ENCODE measurements around the gene PPP1R14B. TPM values are rescaled to one million over a fixed set of nuclear protein-coding genes. Genes with fewer than 3 reads are reported as not detected.
A peak's percentile ranks its signal among the peaks of the same experiment; 100 is the strongest.

Gene PPP1R14B
- total RNA-seq, 4 donors from 2014 or later = 9.5 to 63.4 (median 28.3) TPM

- intact Hi-C loops (cut with DNase I; ENCODE audit: low total_unique reads) = no loop called here
- no peak overlapping the region for H3K4me3 ChIP-seq
- no peaks in the 10 kb centered on the region for H3K36me3 ChIP-seq
- TF ChIP-seq CTCF (IDR thresholded peaks at IDR 0.05) (no peak), POLR2A (IDR thresholded peaks at IDR 0.05) (no peak)
- no peak overlapping the region for H3K27ac ChIP-seq
- H3K4me1 ChIP-seq = peaks cover 0 to 19% of the 10 kb centered on the region in 2 donors
- no peaks in the 10 kb centered on the region for H3K27me3 ChIP-seq
- DNase-seq = no peak
- no peaks in the 10 kb centered on the region for H3K9me3 ChIP-seq
Measured at GRCh38 chr11:64222651-64223000, 24.1 kb downstream of the PPP1R14B start.

GRCh38 chr11:64220798-64221197 is 25.9 kb downstream of the PPP1R14B start:
- DNase-seq = peak in 1 of 2 donors; percentile 20
- Histone ChIP-seq H3K4me1 (peaks cover 0 to 9% of the 10 kb centered on the region in 2 donors), H3K27me3 (no peaks in the 10 kb centered on the region), H3K27ac (no peak overlapping the region), H3K36me3 (no peaks in the 10 kb centered on the region), H3K9me3 (no peaks in the 10 kb centered on the region), H3K4me3 (no peak overlapping the region)
- intact Hi-C loops (cut with DNase I; ENCODE audit: low total_unique reads) = no loop called here
- TF ChIP-seq CTCF (IDR thresholded peaks at IDR 0.05) (no peak), POLR2A (IDR thresholded peaks at IDR 0.05) (no peak)

GRCh38 chr11:64220271-64220670 is 26.5 kb downstream of the PPP1R14B start:
- TF ChIP-seq POLR2A (IDR thresholded peaks at IDR 0.05) = no peak
- no peak for TF ChIP-seq CTCF (IDR thresholded peaks at IDR 0.05)
- Histone ChIP-seq H3K36me3 (no peaks in the 10 kb centered on the region), H3K4me1 (peaks cover 0 to 4% of the 10 kb centered on the region in 2 donors), H3K27ac (no peak overlapping the region), H3K9me3 (no peaks in the 10 kb centered on the region), H3K4me3 (no peak overlapping the region), H3K27me3 (no peaks in the 10 kb centered on the region)
- intact Hi-C loops (cut with DNase I; ENCODE audit: low total_unique reads) = no loop called here
- DNase-seq = no peak

GRCh38 chr11:64219755-64220154 is 27.0 kb downstream of the PPP1R14B start:
- no peak overlapping the region for H3K4me3 ChIP-seq
- DNase-seq = peak in 1 of 2 donors; percentile 19
- no peak overlapping the region for H3K27ac ChIP-seq
- no peaks in the 10 kb centered on the region for H3K36me3 ChIP-seq
- TF ChIP-seq POLR2A (IDR thresholded peaks at IDR 0.05) = no peak
- TF ChIP-seq CTCF (IDR thresholded peaks at IDR 0.05) = no peak
- no peaks in the 10 kb centered on the region for H3K27me3 ChIP-seq
- intact Hi-C loops (cut with DNase I; ENCODE audit: low total_unique reads) = no loop called here
- no peaks in the 10 kb centered on the region for H3K9me3 ChIP-seq
- no peaks in the 10 kb centered on the region for H3K4me1 ChIP-seq

- DNase-seq = peak in 1 of 2 donors; percentile 19
- Histone ChIP-seq H3K4me3 (no peak overlapping the region), H3K36me3 (no peaks in the 10 kb centered on the region), H3K9me3 (no peaks in the 10 kb centered on the region), H3K27me3 (no peaks in the 10 kb centered on the region), H3K4me1 (no peaks in the 10 kb centered on the region), H3K27ac (no peak overlapping the region)
- TF ChIP-seq CTCF (IDR thresholded peaks at IDR 0.05) (no peak), POLR2A (IDR thresholded peaks at IDR 0.05) (no peak)
- intact Hi-C loops (cut with DNase I; ENCODE audit: low total_unique reads) = no loop called here
Measured at GRCh38 chr11:64219354-64219684, 27.4 kb downstream of the PPP1R14B start.

All from uterus (tissue), 4 donors.